Amygdala (tissue), 56 donors: Measurements from ENCODE around the gene PLCL1.
"Not testable (repeated sequence)": the region's sequence is repeated elsewhere in the genome, so short reads cannot be mapped to it uniquely, and the experiment has no call there.

ENCODE experiments used
- DNase-seq, 56 donors: peaks; one replicate each; lab custom pipeline; 2025; lab: John Stamatoyannopoulos, UW

Gene PLCL1

DNA sequence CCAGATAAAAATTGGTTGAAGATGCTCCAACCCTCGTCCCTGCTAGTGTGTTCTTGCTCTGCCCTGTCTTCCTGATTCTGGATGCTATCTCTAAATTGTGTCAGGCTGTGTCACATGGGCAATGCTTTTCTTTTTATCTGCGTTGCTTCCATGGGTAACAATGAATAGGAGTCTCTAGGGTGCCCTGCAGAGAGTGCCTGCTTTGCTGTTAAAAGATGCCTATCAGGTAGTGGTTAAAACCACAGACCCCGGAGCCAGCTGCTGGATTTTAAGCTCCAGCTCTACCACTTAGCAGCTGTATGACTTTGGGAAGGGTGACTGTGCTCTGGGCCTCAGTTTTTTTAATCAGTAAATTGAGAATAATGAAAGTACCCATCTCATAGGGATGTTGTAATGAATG, 340.3 kb downstream of the PLCL1 start:
- DNase-seq, result peak in 2 of 56 donors; percentile 13 to 15

DNA sequence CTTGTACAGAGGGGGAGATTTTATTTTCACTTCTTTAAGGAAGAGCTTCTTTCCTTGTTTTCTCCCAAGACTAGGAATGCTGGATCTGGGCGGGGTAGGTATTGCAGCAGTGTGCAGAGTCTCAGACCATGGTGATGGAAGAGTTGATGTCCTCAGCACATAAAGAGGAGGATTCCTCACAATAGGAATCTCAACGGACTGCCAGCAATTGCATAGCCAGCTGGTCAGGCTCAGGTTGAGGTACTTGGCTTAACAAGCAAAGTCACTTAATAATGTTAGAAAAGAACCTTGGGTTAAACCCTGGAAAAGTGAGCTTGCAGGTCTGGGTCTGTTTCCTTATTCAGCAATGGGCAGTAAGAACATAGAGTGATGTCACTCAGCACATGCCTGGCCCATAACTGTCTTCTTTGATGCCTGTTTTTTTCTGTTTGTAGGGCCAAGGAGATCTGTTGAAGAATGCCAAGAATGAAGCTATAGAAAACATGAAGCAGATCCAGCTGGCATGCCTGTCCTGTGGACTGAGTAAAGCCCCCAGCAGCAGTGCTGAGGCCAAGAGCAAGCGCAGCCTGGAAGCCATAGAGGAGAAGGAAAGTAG, 342.1 kb downstream of the PLCL1 start:
- no peak for DNase-seq

DNA sequence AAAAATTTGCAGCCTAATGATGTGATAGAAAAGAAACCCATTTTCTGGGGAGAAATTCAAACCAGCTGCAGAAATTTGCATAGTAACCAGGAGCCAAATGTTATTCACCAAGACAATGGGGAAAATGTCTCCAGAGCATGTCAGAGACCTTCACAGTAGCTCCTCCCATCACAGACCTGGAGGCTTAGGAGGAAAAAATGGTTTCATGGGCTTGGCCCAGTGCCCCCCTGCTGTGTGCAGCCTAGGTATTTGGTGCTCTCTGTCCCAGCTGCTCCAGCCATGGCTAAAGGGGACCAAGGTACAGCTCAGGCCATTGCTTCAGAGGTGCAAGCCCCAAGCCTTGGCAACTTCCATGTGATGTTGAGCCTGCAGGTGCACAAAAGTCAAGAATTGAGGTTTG, 352.9 kb downstream of the PLCL1 start:
- DNase-seq, result no peak

DNA sequence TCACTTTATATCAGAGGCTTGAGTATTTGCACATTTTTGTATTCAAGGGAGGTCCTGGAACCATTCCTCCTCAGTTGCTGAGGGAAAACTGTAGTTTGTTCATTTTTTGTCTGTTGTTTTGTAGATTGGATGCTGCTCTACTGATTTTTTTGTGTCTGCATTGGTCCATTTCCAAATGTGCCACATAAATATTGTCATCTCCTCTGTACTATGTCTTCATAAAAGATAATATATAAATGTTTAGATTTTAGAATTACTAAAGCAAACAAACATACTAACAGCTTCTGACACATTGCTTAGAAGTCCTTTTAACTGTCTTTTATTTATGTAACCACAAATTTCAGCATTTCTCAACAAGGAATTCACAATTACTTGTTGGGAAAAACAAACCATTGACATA, 356.8 kb downstream of the PLCL1 start:
- no peak for DNase-seq

GRCh38 chr2:198162276-198162675, 357.9 kb downstream of the PLCL1 start:
- peak in 11 of 56 donors; percentile 3 to 58 (median 31) for DNase-seq

GRCh38 chr2:198164843-198165242, 360.4 kb downstream of the PLCL1 start:
- no peak for DNase-seq

GRCh38 chr2:198165289-198165688, 360.9 kb downstream of the PLCL1 start:
- no peak for DNase-seq

GRCh38 chr2:198167346-198167745, 363.0 kb downstream of the PLCL1 start:
- no peak for DNase-seq

- no peak for DNase-seq
Measured at GRCh38 chr2:198168651-198169050, 364.3 kb downstream of the PLCL1 start.

GRCh38 chr2:198173242-198173641, 368.8 kb downstream of the PLCL1 start:
- peak in 20 of 56 donors; percentile 1 to 54 (median 16) for DNase-seq

GRCh38 chr2:198173864-198174263, 369.5 kb downstream of the PLCL1 start:
- DNase-seq, result no peak

DNA sequence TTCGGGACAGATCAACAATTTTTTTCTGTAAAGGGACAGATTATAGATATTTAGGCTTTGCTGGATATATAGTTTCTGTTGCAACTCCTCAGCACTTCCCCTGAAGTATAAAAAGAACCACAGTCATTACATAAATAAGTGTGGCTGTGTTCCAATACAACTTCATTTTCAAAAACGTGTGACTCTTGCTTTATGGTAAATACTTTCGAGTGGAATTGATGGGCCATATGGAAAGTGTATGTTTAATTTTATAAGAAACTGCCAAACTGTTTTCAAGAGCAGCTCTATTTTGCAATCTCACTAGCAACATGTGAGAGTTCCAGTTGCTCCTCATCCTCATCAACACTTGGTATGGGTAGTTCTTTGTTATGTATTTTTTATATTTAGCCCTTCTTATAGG, 370.9 kb downstream of the PLCL1 start:
- DNase-seq, result no peak

- DNase-seq, result no peak
Measured at GRCh38 chr2:198177040-198177439, 372.6 kb downstream of the PLCL1 start.

DNA sequence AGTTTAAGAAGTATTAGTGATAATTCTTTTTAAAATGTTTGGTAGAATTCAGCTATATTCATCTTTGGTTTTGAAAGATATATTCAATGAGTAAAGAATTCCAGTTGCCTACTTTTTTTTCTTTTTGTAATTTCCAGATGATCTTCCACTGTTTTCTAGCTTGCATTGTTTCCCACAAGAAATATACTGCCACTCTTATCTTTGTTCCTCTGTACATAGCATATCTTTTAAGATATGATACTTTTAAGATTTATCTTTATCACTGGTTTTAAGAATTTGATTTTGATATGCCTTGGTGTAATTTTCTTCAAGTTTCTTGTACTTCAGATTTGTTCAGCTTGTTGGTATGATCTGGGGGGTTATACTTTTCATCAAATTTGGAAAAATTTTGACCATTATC, 374.4 kb downstream of the PLCL1 start:
- DNase-seq, result no peak

GRCh38 chr2:198186257-198186656, 381.9 kb downstream of the PLCL1 start:
- no peak for DNase-seq

DNA sequence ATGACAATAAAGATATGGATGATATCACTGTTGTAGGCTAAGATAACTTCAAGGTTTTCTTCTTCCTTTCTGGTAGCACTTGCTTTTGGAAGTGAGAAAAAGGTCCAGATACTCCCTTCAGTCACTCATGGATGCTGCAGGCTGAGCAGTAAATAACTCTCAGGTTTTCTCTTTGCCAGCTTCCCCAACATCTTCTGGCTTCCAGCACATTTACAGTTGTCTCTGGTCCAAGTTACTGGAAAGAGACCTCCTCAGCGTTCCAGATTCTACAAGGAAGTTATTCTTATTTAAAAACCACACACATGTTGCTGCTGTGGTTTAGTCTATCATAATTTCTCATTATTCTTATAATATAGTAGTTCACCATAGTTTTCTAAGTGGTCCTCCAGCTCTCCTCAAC, 383.4 kb downstream of the PLCL1 start:
- DNase-seq, result no peak

DNA sequence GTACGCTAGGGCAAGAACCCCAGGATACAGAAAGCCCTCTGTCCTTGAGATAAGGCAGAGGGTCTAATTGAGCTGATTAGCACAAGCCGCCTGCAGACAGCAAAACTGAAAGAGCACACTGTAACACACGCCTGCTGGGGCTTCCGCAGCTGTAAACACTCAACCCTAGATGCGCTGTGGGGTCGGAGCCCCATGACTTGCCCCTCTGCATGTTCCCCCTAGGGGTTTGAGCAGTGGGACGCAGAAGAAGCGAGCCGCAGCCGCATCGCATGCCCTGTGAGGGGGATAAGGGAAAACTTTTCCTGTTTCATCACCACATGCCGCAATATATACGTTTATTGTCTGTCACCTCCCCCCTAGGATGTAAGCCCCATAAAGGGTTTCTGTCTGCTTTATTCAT, 384.6 kb downstream of the PLCL1 start:
- DNase-seq, result no peak

- no peak for DNase-seq
Measured at GRCh38 chr2:198191651-198192050, 387.3 kb downstream of the PLCL1 start.

DNA sequence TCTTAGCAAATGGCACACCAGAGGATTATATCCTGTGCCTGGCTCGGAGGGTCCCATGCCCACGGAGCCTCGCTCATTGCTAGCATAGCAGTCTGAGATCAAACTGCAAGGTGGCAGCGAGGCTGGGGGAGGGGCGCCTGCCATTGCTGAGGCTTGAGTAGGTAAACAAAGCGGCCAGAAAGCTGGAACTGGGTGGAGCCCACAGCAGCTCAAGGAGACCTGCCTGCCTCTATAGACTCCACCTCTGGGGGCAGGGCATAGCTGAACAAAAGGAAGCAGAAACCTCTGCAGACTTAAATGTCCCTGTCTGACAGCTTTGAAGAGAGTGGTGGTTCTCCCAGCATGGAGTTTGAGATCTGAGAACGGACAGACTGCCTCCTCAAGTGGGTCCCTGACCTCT, 392.2 kb downstream of the PLCL1 start:
- not testable (repeated sequence) for DNase-seq
